Urinary bladder (tissue), 4 donors: ENCODE data around the gene ZFP36. TPM values are rescaled to one million over a fixed set of nuclear protein-coding genes. Genes with fewer than 3 reads are reported as not detected.

Source experiments
- DNase-seq: peaks from one replicate; pipeline ENCODE4 v3.0.0-alpha.2; 2015; ENCODE audit errors: extremely low spot score
- H3K27ac ChIP-seq: one replicate; pipeline ENCODE4 v1.5.1; 2013; ENCODE audit warnings: low read depth, mild to moderate bottlenecking, moderate library complexity
- H3K36me3 ChIP-seq: one replicate; pipeline ENCODE4 v1.6.1; 2013; ENCODE audit warnings: mild to moderate bottlenecking, moderate library complexity; ENCODE audit not compliant: insufficient read depth
- H3K4me1 ChIP-seq: one replicate; pipeline ENCODE4 v1.6.1; 2013; ENCODE audit warnings: mild to moderate bottlenecking, moderate library complexity; ENCODE audit not compliant: insufficient read depth
- H3K4me3 ChIP-seq: one replicate; pipeline ENCODE4 v1.5.1; 2013; ENCODE audit warnings: low read depth, low read length
- WGBS: extraction: QIAGEN DNeasy Blood & Tissue Kit; methylation state at CpG from one replicate; pipeline ENCODE4 v1.1.7; 2013; 5-methylcytosine and 5-hydroxymethylcytosine counted together
- polyA plus RNA-seq: library from polyadenylated mRNA; stranded (reverse); fragments of 200-250 nt; gene quantifications from one replicate; pipeline ENCODE4 v1.2.3, GENCODE V29; 2013
- total RNA-seq: library from RNA; depleted of rRNA; stranded (reverse); fragments of >200 nt; gene quantifications from one replicate; pipeline ENCODE4 v1.2.3, GENCODE V29; 2014
- donor health status: healthy with polysubstance abuse.
- donor health status: healthy.

Gene ZFP36
- total and polyA plus RNA-seq, 2 donors, result 13.0 to 759 TPM

DNA sequence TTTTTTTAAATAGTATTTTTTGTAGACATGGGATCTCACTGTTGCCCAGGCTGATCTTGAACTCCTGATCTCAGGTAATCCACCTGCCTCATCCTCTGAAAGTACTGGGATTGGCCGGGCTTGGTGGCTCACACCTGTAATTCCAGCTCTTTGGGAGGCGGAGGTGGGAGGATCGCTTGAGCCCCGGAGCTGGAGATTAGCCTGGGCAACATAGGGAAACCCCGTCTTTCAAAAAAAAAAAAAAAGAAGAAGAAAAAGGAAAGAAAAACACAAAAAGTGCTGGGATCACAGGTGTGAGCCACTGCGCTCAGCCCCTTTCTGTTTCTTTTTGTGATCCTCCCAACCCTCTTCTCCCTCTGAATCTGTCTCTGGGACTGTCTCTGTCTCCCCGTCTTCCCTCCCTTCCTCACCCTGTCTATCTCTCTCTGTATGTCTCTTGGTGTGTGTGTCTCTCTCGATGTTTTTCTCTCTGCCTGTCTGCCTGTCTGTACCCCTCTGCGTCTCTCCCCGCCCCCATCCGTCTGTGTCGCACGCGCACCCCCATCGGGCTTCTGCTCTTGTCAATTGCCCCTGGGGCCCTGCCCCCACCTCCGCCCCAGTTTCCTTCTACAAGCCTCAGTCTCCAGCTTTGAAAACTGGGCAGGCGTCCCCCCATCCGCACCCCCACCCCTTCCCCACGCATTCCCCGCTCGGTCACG, 540 bp upstream of the ZFP36 start:
- DNase-seq, result no peak
- WGBS, result 15% methylated on average over 22 of the region's 22 CpGs
- H3K36me3 ChIP-seq, result peaks cover 11% of the 10 kb centered on the region
- H3K4me1 ChIP-seq, result no peaks in the 10 kb centered on the region
- peak overlapping the region; percentile 60 for H3K4me3 ChIP-seq
- peak overlapping the region; percentile 91 for H3K27ac ChIP-seq

DNA sequence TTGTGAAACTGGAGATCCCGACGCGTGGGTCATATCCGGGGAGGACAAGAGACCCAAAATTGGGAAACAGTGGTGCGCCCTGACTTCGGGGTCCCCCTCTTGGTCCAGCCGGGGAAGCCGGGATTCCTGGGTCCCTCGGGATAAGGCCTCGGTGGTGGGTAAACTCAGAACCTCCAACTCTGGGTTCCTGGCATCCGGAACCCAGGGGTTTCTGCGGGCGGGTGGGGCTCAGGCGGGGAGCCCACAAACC, 688 bp downstream of the ZFP36 start:
- under 1% methylated on average over 14 of the region's 14 CpGs for WGBS
- H3K4me1 ChIP-seq, result no peaks in the 10 kb centered on the region
- no peak for DNase-seq

DNA sequence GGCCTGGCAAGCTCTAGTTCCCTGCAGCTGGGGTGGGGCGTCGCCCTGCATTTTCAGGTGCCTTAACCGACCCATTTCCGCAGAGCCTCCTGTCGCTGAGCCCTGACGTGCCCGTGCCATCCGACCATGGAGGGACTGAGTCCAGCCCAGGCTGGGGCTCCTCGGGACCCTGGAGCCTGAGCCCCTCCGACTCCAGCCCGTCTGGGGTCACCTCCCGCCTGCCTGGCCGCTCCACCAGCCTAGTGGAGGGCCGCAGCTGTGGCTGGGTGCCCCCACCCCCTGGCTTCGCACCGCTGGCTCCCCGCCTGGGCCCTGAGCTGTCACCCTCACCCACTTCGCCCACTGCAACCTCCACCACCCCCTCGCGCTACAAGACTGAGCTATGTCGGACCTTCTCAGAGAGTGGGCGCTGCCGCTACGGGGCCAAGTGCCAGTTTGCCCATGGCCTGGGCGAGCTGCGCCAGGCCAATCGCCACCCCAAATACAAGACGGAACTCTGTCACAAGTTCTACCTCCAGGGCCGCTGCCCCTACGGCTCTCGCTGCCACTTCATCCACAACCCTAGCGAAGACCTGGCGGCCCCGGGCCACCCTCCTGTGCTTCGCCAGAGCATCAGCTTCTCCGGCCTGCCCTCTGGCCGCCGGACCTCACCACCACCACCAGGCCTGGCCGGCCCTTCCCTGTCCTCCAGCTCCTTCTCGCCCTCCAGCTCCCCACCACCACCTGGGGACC, 1.2 kb downstream of the ZFP36 start:
- Histone ChIP-seq H3K27ac (peak overlapping the region; percentile 100), H3K4me1 (no peaks in the 10 kb centered on the region), H3K4me3 (peak overlapping the region; percentile 60), H3K36me3 (peaks cover 11% of the 10 kb centered on the region)
- 17% methylated on average over 40 of the region's 40 CpGs for WGBS
- no peak for DNase-seq

More for the DNA sequence above, 688 bp downstream of the ZFP36 start:
- Histone ChIP-seq H3K4me3 (peak overlapping the region; percentile 60), H3K36me3 (peaks cover 11% of the 10 kb centered on the region), H3K27ac (peak overlapping the region; percentile 100)

DNA sequence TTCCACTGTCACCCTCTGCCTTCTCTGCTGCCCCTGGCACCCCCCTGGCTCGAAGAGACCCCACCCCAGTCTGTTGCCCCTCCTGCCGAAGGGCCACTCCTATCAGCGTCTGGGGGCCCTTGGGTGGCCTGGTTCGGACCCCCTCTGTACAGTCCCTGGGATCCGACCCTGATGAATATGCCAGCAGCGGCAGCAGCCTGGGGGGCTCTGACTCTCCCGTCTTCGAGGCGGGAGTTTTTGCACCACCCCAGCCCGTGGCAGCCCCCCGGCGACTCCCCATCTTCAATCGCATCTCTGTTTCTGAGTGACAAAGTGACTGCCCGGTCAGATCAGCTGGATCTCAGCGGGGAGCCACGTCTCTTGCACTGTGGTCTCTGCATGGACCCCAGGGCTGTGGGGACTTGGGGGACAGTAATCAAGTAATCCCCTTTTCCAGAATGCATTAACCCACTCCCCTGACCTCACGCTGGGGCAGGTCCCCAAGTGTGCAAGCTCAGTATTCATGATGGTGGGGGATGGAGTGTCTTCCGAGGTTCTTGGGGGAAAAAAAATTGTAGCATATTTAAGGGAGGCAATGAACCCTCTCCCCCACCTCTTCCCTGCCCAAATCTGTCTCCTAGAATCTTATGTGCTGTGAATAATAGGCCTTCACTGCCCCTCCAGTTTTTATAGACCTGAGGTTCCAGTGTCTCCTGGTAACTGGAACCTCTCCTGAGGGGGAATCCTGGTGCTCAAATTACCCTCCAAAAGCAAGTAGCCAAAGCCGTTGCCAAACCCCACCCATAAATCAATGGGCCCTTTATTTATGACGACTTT, 2.0 kb downstream of the ZFP36 start:
- no peaks in the 10 kb centered on the region for H3K4me1 ChIP-seq
- peaks cover 11% of the 10 kb centered on the region for H3K36me3 ChIP-seq
- DNase-seq, result no peak
- H3K4me3 ChIP-seq, result peak overlapping the region; percentile 60
- peak overlapping the region; percentile 100 for H3K27ac ChIP-seq
- 18% methylated on average over 20 of the region's 20 CpGs for WGBS

DNA sequence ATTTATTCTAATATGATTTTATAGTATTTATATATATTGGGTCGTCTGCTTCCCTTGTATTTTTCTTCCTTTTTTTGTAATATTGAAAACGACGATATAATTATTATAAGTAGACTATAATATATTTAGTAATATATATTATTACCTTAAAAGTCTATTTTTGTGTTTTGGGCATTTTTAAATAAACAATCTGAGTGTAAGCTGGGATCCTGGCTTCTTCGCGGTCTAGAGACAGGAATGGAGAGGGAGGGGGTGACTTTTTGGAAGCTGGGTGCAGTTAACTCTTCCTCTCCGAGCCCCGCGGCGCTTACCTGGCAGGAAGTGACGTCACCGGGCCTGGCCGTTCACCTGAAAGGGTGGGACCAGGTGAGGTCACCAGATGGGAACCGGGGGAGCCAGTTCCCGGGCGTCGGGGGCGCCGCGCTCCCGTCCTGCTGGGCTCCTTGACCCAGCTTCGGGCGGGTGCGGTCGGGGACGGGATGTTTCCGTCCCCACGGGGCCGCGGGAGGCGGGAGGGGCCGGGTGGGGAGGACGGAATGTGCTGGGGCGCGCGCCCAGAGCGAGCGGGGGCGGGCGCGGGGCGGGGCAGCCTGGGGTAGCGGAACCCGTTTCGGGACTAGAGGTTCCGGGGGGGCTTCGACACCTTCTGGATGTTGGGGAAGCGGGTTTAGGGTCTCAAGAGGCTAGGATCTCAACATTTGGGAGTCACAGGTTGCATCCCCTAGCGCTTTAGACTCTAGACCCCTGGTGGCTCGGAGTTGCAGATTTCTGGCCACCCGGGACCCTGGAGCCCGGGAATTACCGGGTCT, 2.8 kb downstream of the ZFP36 start:
- no peaks in the 10 kb centered on the region for H3K4me1 ChIP-seq

DNA sequence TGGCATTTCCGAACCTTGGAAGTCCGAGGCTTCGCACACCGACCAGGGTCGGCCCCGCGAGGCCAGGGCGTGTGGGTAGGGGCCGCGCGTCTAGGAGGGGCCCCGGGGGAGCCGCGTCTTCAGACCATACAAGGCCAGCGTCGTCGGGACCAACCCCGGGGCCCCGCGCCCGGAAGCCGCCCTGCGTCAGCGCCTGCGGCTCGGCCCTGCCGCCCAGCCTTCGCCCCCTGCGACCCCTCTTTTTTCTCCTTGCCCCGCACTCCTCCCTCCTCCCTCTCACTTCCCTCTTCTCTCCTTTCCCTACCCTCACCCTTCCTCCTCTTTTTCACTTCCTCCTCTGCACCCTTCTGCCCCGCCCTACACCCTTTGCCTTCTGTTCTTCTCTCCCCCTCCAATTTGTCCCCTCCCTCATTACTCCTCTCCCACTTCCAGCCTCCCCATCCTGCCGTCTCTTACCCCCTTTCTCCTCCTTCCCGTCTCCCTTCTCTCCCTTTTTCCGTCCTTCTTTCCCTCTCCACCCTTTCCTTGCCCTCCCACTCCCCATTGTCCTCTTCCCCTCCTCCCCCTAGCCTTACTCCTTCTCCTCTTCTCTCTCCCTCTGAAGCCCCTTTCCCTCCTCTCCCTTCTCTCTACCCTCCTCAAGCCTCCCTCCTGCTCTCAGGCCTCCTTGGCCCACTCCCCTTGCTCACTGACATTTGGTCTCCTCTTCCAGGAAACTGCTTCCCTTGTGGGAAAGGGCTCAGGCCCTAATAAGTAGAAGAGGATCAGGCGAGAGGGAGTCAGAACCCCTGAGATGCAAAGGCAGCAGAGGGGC, 3.6 kb downstream of the ZFP36 start:
- Histone ChIP-seq H3K4me3 (peak overlapping the region; percentile 52), H3K27ac (peak overlapping the region; percentile 100), H3K36me3 (peaks cover 11% of the 10 kb centered on the region), H3K4me1 (no peaks in the 10 kb centered on the region)
- DNase-seq, result no peak
- 2% methylated on average over 35 of the region's 35 CpGs for WGBS

More for the DNA sequence above, 2.8 kb downstream of the ZFP36 start:
- no peak for DNase-seq
- WGBS, result 2% methylated on average over 52 of the region's 52 CpGs
- Histone ChIP-seq H3K27ac (peak overlapping the region; percentile 100), H3K4me3 (peak overlapping the region; percentile 60), H3K36me3 (peaks cover 11% of the 10 kb centered on the region)

DNA sequence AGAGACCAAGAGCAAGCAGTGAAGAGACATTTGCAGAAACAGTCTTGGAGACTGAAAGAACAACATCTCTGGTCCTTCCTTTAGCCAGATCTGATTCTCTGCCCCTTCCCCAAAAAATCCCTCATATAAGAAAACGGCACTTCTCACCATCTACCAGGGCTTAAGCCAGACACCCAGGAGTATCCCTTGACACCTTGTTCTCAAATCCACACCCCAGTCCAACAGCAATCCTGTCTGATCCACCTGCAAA, 4.1 kb downstream of the ZFP36 start:
- 41% methylated on average over 1 of the region's 1 CpG for WGBS
- DNase-seq, result no peak
- Histone ChIP-seq H3K4me1 (no peaks in the 10 kb centered on the region), H3K36me3 (peaks cover 11% of the 10 kb centered on the region), H3K4me3 (no peak overlapping the region), H3K27ac (peak overlapping the region; percentile 100)

DNA sequence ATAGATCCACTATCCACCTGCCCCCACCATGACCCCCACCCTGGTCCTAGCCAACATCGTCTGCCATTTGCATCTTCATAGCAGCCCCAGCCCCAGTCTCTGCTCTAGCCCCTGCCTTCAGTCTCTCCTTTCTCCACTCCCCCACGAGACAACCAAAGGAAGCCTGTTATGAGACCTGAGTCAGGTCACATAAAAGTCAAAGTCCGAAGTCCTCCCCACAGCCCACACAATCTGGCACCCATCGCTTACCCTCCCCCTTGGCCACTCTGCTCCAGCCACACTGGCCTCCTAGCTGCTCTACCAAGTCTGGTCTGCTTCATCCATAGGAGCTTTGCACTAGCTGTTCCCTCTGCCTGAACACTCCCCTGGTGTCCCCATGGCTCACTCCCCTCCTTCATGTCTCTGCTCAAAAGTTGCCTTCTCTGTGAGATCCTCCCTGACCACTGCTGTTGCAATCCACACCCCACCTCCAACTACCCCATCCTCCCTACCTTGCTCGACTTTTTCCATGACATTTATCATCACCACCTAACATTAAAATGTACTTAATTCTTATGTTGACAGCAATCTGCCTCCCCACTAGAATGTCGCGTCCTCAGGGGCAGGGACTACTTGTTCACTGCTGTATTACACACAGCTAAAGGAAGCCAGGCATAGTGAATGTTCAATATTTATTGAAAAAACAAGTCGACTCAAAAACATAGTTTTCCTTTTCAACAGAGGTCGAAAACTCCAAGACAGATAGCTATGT, 4.6 kb downstream of the ZFP36 start:
- Histone ChIP-seq H3K4me3 (no peak overlapping the region), H3K4me1 (no peaks in the 10 kb centered on the region), H3K36me3 (peaks cover 11% of the 10 kb centered on the region), H3K27ac (peak overlapping the region; percentile 100)
- whole genome bisulfite sequencing, result 12% methylated on average over 9 of the region's 9 CpGs
- DNase-seq, result no peak

DNA sequence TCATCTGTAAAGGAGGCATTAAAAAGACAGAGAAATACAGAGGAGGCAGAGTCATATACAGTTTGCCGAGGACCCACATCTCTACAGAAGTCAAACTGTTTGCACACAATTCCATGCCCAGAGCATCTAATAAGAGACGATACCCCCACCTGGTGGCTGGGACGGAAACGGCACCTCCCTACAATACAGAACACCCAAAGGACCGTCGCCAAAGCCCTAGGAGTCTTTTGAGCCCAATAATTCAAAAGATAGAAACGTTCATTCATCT, 5.1 kb downstream of the ZFP36 start:
- WGBS, result 0% methylated on average over 7 of the region's 7 CpGs
- DNase-seq, result peak; percentile 87
- H3K27ac ChIP-seq, result no peak overlapping the region
- H3K4me1 ChIP-seq, result no peaks in the 10 kb centered on the region
- peaks cover 11% of the 10 kb centered on the region for H3K36me3 ChIP-seq
- H3K4me3 ChIP-seq, result no peak overlapping the region

DNA sequence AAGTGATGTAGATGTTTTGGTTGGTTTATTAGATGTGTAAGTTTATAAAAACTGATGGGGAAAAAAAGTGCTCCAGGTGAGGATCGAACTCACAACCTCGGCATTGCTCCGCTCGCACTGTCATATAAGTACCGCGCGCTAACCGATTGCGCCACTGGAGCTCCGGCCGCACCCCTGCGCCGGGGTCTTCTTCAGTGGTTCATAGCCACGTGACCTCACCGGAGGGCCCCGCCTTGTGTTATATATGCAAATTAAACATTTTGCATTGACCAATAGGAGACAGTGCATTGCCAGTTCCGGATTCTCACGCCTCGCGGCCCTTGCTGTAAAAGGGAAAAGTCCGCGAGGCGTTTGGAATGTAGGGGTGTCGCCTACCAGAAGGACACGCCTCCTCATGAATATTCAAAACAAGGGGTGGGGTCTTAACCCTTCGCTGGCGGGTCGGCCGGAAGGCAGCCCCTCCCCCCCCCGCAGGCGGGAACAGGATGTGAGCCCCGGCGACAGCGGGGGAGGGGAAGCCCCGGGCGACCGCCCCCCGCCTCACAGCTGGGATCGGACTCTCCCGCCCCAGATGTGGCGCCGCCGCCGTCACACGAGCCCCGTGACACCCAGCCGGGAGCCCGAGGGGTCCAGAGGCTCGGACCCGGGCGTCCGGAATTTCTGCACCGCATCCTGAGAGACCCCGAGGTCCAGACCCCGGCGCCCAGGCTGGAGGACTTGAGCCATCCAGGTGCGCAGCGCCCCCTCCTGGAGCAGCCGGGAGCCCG, 5.6 kb downstream of the ZFP36 start, which contains the start of gene PLEKHG2:
TSS of gene PLEKHG2 (plus strand) at position 570 of the 767 bp plus-strand sequence. CDS start 1,418 bp downstream, outside the sequence.
- under 1% methylated on average over 60 of the region's 60 CpGs for WGBS

DNA sequence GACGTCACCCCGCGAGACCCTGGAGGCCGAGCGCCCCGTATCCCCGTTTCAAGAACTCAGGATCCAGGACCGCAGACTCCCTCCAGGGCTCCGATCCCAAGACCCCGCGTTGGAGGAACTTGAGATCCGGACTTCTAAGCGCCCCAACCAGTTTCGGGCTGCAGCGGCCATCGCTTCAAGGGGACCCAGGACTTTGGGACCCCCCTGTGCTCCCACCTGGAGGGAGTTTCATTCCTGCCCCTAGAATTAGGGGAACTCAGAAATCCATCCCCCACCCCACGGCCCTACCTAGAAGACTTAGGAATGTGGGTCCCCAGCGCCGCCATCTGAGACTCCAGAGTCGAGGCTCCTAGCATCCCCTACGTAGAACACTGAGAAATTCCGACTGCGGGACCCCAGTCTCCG, 6.2 kb downstream of the ZFP36 start:
- no peaks in the 10 kb centered on the region for H3K4me1 ChIP-seq
- under 1% methylated on average over 24 of the region's 24 CpGs for WGBS
- peaks cover 7% of the 10 kb centered on the region for H3K36me3 ChIP-seq

More for the DNA sequence above, 5.6 kb downstream of the ZFP36 start, which contains the start of gene PLEKHG2:
- Histone ChIP-seq H3K27ac (peak within 1 kb of the TSS; percentile 100), H3K36me3 (peaks cover 11% of the 10 kb centered on the region), H3K4me1 (no peaks in the 10 kb centered on the region), H3K4me3 (peak within 1 kb of the TSS; percentile 60)
- DNase-seq, result peak; percentile 99

More for the DNA sequence above, 6.2 kb downstream of the ZFP36 start:
- Histone ChIP-seq H3K4me3 (peak overlapping the region; percentile 60), H3K27ac (peak overlapping the region; percentile 88)
- DNase-seq, result no peak
